Measurements from ENCODE around the gene MBOAT1. TPM values are rescaled to one million over a fixed set of nuclear protein-coding genes. Genes with fewer than 3 reads are reported as not detected.
"Not testable (repeated sequence)": the region's sequence is repeated elsewhere in the genome, so short reads cannot be mapped to it uniquely, and the experiment has no call there.

MBOAT1 gene
- total and polyA plus RNA-seq, 2 of the 13 experiments (the other 11 are each of a cell fraction or from before 2014, with no cell fraction given), result not detected

DNA sequence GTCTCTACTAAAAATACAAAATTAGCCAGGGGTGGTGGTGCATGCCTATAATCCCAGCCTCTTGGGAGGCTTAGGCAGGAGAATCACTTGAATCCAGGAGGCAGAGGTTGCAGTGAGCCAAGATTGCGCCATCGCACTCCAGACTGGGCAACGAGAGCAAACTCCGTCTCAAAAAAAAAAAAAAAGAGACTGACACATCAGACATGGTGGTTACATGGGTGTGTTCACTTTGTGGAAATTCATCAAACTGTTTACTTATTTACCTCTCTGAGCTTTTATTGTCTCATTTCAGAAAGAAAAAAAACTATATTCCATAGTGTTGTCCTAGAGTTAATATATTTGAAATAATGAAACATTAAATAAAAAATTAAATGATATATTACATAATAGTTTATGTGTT is 64.8 kb downstream of the MBOAT1 start:
- Histone ChIP-seq H2AFZ (ENCODE audit: low read length) (no peak overlapping the region), H3K9ac (ENCODE audit: insufficient read depth, low read depth, low read length) (no peak overlapping the region), H3K4me1 (ENCODE audit: insufficient read depth, low read length) (no peaks in the 10 kb centered on the region), H3K36me3 (replicated peaks in 1 of 2; ENCODE audit: control insufficient read depth in 1 of 2, insufficient read depth in 2 of 2, low read length in 2 of 2) (no peaks in the 10 kb centered on the region; a peak in 1 of 5 replicates), H3K27ac (ENCODE audit: extremely low read length, insufficient read depth, low read length) (no peak overlapping the region), H3K9me3 (ENCODE audit: low read length) (no peaks in the 10 kb centered on the region), H3K27me3 (ENCODE audit: control insufficient read depth in 1 of 2, insufficient read depth in 2 of 2, low read length in 2 of 2) (no peaks in the 10 kb centered on the region), H4K20me1 (ENCODE audit: insufficient read depth, low read length) (no peaks in the 10 kb centered on the region), H3K79me2 (ENCODE audit: insufficient read depth, low read length) (no peaks in the 10 kb centered on the region), H3K4me3 (replicated peaks in 1 of 3; ENCODE audit: insufficient read depth in 1 of 3, low read depth in 2 of 3, low read length in 3 of 3) (no peak overlapping the region), H3K4me2 (ENCODE audit: low read depth, low read length) (no peak overlapping the region)
- TF ChIP-seq, protein P1, sequence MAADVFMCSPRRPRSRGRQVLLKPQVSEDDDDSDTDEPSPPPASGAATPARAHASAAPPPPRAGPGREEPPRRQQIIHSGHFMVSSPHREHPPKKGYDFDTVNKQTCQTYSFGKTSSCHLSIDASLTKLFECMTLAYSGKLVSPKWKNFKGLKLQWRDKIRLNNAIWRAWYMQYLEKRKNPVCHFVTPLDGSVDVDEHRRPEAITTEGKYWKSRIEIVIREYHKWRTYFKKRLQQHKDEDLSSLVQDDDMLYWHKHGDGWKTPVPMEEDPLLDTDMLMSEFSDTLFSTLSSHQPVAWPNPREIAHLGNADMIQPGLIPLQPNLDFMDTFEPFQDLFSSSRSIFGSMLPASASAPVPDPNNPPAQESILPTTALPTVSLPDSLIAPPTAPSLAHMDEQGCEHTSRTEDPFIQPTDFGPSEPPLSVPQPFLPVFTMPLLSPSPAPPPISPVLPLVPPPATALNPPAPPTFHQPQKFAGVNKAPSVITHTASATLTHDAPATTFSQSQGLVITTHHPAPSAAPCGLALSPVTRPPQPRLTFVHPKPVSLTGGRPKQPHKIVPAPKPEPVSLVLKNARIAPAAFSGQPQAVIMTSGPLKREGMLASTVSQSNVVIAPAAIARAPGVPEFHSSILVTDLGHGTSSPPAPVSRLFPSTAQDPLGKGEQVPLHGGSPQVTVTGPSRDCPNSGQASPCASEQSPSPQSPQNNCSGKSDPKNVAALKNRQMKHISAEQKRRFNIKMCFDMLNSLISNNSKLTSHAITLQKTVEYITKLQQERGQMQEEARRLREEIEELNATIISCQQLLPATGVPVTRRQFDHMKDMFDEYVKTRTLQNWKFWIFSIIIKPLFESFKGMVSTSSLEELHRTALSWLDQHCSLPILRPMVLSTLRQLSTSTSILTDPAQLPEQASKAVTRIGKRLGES (CRISPR knock-in tag; IDR thresholded peaks at IDR 0.05; ENCODE audit: borderline replicate concordance), result no peak
- 0 out of 2 replicates have a peak, but pooled peaks have one; percentile 50 for TF ChIP-seq ZNF441 (CRISPR knock-in tag; IDR thresholded peaks at IDR 0.05; ENCODE audit: borderline replicate concordance)
- no peak for TF ChIP-seq SMYD3 (CRISPR knock-in tag; IDR thresholded peaks at IDR 0.05)
- no peak for TF ChIP-seq ZBTB26 (CRISPR knock-in tag; IDR thresholded peaks at IDR 0.05; ENCODE audit: borderline replicate concordance)
- WGBS (ENCODE audit: low lambda C conversion rate), result 50% methylated on average over 4 of the region's 4 CpGs
- ChIA-PET POLR2A (no interaction called here), CTCF (ENCODE audit: low intra/inter-chr PET ratio, low total read pairs) (no interaction called here)
- BruUV-seq (replicated peaks), result no TSS peak
- DNase-seq (ENCODE audit: low spot score) (no peak), ATAC-seq (no peak), FAIRE-seq (no peak)
- in situ Hi-C loops (cut with HindIII; ENCODE audit: extremely low pct_ligation_motif_present, low pct_unique_long_range_greater_than_20kb) (no loop called here), intact Hi-C loops (cut with micrococcal nuclease; ENCODE audit: unreplicated experiment) (no loop called here)

DNA sequence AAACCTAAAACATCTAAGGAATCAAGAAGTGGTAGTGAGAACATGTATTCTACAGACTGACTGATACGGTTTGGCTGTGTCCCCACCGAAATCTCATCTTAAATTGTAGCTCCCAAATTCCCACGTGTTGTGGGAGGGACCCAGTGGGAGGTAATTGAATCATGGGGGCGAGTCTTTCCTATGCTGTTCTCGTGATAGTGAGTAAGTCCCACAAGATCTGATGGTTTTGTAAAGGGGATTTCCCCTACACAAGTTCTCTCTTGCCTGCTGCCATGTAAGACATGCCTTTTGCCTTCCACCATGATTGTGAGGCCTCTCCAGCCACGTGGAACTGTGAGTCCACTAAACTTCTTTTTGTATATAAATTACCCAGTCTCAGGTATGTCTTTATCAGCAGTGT is 65.4 kb downstream of the MBOAT1 start:
- H3K27me3 ChIP-seq (ENCODE audit: control insufficient read depth in 1 of 2, insufficient read depth in 2 of 2, low read length in 2 of 2); FAIRE-seq; DNase-seq (ENCODE audit: low spot score); H3K36me3 ChIP-seq (replicated peaks in 1 of 2; ENCODE audit: control insufficient read depth in 1 of 2, insufficient read depth in 2 of 2, low read length in 2 of 2); POLR2A ChIA-PET; H3K9me3 ChIP-seq (ENCODE audit: low read length); H3K4me1 ChIP-seq (ENCODE audit: insufficient read depth, low read length); H4K20me1 ChIP-seq (ENCODE audit: insufficient read depth, low read length); H2AFZ ChIP-seq (ENCODE audit: low read length); H3K4me2 ChIP-seq (ENCODE audit: low read depth, low read length); H3K9ac ChIP-seq (ENCODE audit: insufficient read depth, low read depth, low read length); BruUV-seq (replicated peaks); in situ Hi-C loops (cut with HindIII; ENCODE audit: extremely low pct_ligation_motif_present, low pct_unique_long_range_greater_than_20kb); H3K79me2 ChIP-seq (ENCODE audit: insufficient read depth, low read length); H3K27ac ChIP-seq (ENCODE audit: extremely low read length, insufficient read depth, low read length); CTCF ChIA-PET (ENCODE audit: low intra/inter-chr PET ratio, low total read pairs); intact Hi-C loops (cut with micrococcal nuclease; ENCODE audit: unreplicated experiment); ATAC-seq; H3K4me3 ChIP-seq (replicated peaks in 1 of 3; ENCODE audit: insufficient read depth in 1 of 3, low read depth in 2 of 3, low read length in 3 of 3): not testable (repeated sequence)
- 21% methylated on average over 6 of the region's 6 CpGs for WGBS (ENCODE audit: low lambda C conversion rate)

Data from HepG2 (cell line).